Transverse colon (tissue), 4 donors: ENCODE results near the gene CHD2.

Experiments
- EP300 ChIP-seq: sonication (generic); formaldehyde crosslinking; IDR thresholded peaks from one replicate; pipeline ENCODE4 v1.6.1; 2017; ENCODE audit warnings: antibody characterized with exemption, low read depth
- POLR2A ChIP-seq: fragments of 450-650 bp; IDR thresholded peaks from one replicate; pipeline ENCODE4 v1.6.1; 2016; ENCODE audit warnings: antibody characterized with exemption, mild to moderate bottlenecking, moderate library complexity
- POLR2AphosphoS5 ChIP-seq, 3 donors: sonication (generic); formaldehyde crosslinking; IDR thresholded peaks; one replicate each; pipeline ENCODE4 v1.6.1; 2016; ENCODE audit warnings: antibody characterized with exemption in 3 of 3
- TF ChIP-seq, protein P1 (sequence below), 5 experiments: fragments of 200-600 bp in 3 of 5; fragments of 450-650 bp in 2 of 5; sonication (generic) in 3 of 5; IDR thresholded peaks; 1 replicate in 2 of 5; 2 replicates in 3 of 5; pipeline ENCODE4 v1.5.1; 2016 to 2017; ENCODE audit warnings: antibody characterized with exemption in 5 of 5, inconsistent platforms in 3 of 5, mild to moderate bottlenecking in 2 of 5, moderate library complexity in 1 of 5

DNA sequence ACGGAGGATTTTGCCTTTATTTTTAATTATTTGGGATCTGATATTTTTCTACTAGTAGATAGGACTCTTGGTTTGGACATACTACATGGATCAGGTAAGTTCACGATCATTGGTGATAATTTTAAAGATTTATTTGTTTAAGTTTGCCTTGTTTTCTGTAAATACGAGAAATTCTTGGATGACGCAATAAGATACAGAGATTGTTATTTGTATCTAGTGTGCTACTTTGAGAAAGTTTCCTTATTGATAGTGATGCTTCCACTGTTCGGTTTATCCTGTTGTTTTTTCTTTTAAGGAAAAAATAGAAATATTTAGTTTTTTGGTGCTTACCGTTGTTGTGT is 577 bp downstream of the CHD2 start:
- TF ChIP-seq EP300 (no peak), POLR2A (no peak), POLR2AphosphoS5 (IDR thresholded peaks at IDR 0.05) (no peak)
- TF ChIP-seq, protein P1, sequence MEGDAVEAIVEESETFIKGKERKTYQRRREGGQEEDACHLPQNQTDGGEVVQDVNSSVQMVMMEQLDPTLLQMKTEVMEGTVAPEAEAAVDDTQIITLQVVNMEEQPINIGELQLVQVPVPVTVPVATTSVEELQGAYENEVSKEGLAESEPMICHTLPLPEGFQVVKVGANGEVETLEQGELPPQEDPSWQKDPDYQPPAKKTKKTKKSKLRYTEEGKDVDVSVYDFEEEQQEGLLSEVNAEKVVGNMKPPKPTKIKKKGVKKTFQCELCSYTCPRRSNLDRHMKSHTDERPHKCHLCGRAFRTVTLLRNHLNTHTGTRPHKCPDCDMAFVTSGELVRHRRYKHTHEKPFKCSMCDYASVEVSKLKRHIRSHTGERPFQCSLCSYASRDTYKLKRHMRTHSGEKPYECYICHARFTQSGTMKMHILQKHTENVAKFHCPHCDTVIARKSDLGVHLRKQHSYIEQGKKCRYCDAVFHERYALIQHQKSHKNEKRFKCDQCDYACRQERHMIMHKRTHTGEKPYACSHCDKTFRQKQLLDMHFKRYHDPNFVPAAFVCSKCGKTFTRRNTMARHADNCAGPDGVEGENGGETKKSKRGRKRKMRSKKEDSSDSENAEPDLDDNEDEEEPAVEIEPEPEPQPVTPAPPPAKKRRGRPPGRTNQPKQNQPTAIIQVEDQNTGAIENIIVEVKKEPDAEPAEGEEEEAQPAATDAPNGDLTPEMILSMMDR (IDR thresholded peaks at IDR 0.05), result no peak
